C4-2B (cell line): ENCODE data around the gene HYAL1.

Experiments
- H3K27ac ChIP-seq: fragments of 450-650 bp; 2 replicates; pipeline ENCODE4 v1.5.1; 2017
- CTCF ChIP-seq: fragments of 450-650 bp; conservative IDR thresholded peaks from 2 replicates; pipeline ENCODE4 v1.5.1; 2017; ENCODE audit warnings: mild to moderate bottlenecking
- ZFX ChIP-seq: fragments of 450-650 bp; IDR thresholded peaks from 2 replicates; pipeline ENCODE4 v1.6.1; 2017

HYAL1 gene

GRCh38 chr3:50278880-50279224 is 24.5 kb downstream of the HYAL1 start, which contains the start of gene LSMEM2:
LSMEM2 (plus strand) TSS chr3:50279087; CDS start chr3:50279114, 27 bp downstream.
- no peak for TF ChIP-seq ZFX
- no peak for TF ChIP-seq CTCF
- H3K27ac ChIP-seq = no peak within 1 kb of the TSS

GRCh38 chr3:50278123-50278879 is 25.1 kb downstream of the HYAL1 start:
- no peak overlapping the region for H3K27ac ChIP-seq
- TF ChIP-seq ZFX = no peak
- TF ChIP-seq CTCF = no peak

- no peak overlapping the region for H3K27ac ChIP-seq
- TF ChIP-seq ZFX (no peak), CTCF (no peak)
Observed at GRCh38 chr3:50276762-50277101, 26.6 kb downstream of the HYAL1 start.

- TF ChIP-seq ZFX = no peak
- TF ChIP-seq CTCF = no peak
- H3K27ac ChIP-seq = no peak overlapping the region
Observed at GRCh38 chr3:50275996-50276761, 27.2 kb downstream of the HYAL1 start.

- H3K27ac ChIP-seq = no peak overlapping the region
- TF ChIP-seq CTCF = no peak
- no peak for TF ChIP-seq ZFX
Observed at GRCh38 chr3:50275141-50275995, 28.0 kb downstream of the HYAL1 start.

- no peak overlapping the region for H3K27ac ChIP-seq
- TF ChIP-seq CTCF = peak; percentile 83
- TF ChIP-seq ZFX = no peak
Observed at GRCh38 chr3:50274371-50275104, 28.8 kb downstream of the HYAL1 start.
